B cell (primary cell): ENCODE measurements around the gene TTLL5. TPM values are rescaled to one million over a fixed set of nuclear protein-coding genes. Genes with fewer than 3 reads are reported as not detected.

Experiments
- ATAC-seq: fragments of 200-7000 bp; cut with Tn5 transposase; one replicate; pipeline ENCODE4 v1.10.0; 2021; ENCODE audit warnings: low read depth, mild to moderate bottlenecking, moderate number of reproducible peaks, moderate library complexity
- CTCF ChIA-PET: fragments of 350-600 bp; sonication (Branson Sonifier 250); formaldehyde crosslinking; loops from one replicate; lab custom pipeline; 2021; ENCODE audit warnings: antibody characterized with exemption, inconsistent platforms; lab: Charles Lee
- POLR2A ChIA-PET: fragments of 350-600 bp; sonication (Branson Sonifier 250); formaldehyde crosslinking; loops from one replicate; lab custom pipeline; 2021; ENCODE audit warnings: antibody characterized with exemption; lab: Charles Lee
- DNase-seq: peaks from one replicate; pipeline ENCODE4 v3.0.0; 2013
- H2AFZ ChIP-seq: 2 replicates; pipeline ENCODE4 v1.6.1; 2012; ENCODE audit warnings: mild to moderate bottlenecking, low read depth, low read length; ENCODE audit not compliant: insufficient read depth, poor library complexity, severe bottlenecking
- H3K27ac ChIP-seq, 2 donors: 1 replicate in 1 of 2; 2 replicates in 1 of 2; pipeline ENCODE4 v1.5.1; 2012 to 2013; ENCODE audit warnings: low read length in 2 of 2, mild to moderate bottlenecking in 2 of 2, moderate library complexity in 1 of 2
- H3K27me3 ChIP-seq, 4 experiments: fragments of 200-600 bp in 1 of 4; sonication (generic) in 1 of 4; replicated peaks in 1 of 4; 1 replicate in 2 of 4; 2 replicates in 2 of 4; pipeline versions ENCODE4 v1.6.1 to v1.7.0; 2013 to 2016; ENCODE audit warnings: low read length in 3 of 4, mild to moderate bottlenecking in 2 of 4, mixed read lengths in 1 of 4, moderate library complexity in 1 of 4; ENCODE audit not compliant: insufficient read depth in 4 of 4, control insufficient read depth in 3 of 4; ENCODE audit errors: control extremely low read depth in 1 of 4
- H3K36me3 ChIP-seq, 2 experiments: replicated peaks in 1 of 2; 1 replicate in 1 of 2; 2 replicates in 1 of 2; pipeline versions ENCODE4 v1.6.1 to v1.7.1; 2013; ENCODE audit warnings: low read length in 1 of 2; ENCODE audit not compliant: insufficient read depth in 2 of 2, control insufficient read depth in 1 of 2; ENCODE audit errors: control extremely low read depth in 1 of 2, extremely low read depth in 1 of 2
- H3K4me1 ChIP-seq, 2 donors: fragments of 200-600 bp in 1 of 2; sonication (generic) in 1 of 2; 1 replicate in 1 of 2; 2 replicates in 1 of 2; pipeline versions ENCODE4 v1.5.1 to v1.6.1; 2013 to 2017; ENCODE audit warnings: low read length in 2 of 2; ENCODE audit not compliant: control insufficient read depth in 2 of 2, insufficient read depth in 2 of 2
- H3K4me2 ChIP-seq: replicated peaks from 2 replicates; pipeline ENCODE3; 2012; ENCODE audit warnings: mild to moderate bottlenecking, low read depth, low read length; ENCODE audit not compliant: poor library complexity, severe bottlenecking
- H3K4me3 ChIP-seq, 5 experiments: fragments of 200-600 bp in 1 of 5; sonication (generic) in 1 of 5; 1 replicate in 3 of 5; 2 replicates in 2 of 5; pipeline versions ENCODE4 v1.5.1 to v1.7.0; 2011 to 2016; ENCODE audit warnings: low read length in 4 of 5, mild to moderate bottlenecking in 4 of 5, low read depth in 2 of 5, control low read depth in 1 of 5, moderate library complexity in 1 of 5; ENCODE audit not compliant: insufficient read depth in 1 of 5; ENCODE audit errors: control extremely low read depth in 1 of 5, extremely low read depth in 1 of 5
- H3K79me2 ChIP-seq: fragments of 200-600 bp; sonication (generic); one replicate; pipeline ENCODE4 v1.6.0; 2016; ENCODE audit warnings: low read length; ENCODE audit not compliant: control insufficient read depth, insufficient read depth
- H3K9ac ChIP-seq: fragments of 200-600 bp; sonication (generic); 2 replicates; pipeline ENCODE4 v1.6.1; 2017; ENCODE audit warnings: mild to moderate bottlenecking, low read length, moderate library complexity
- H3K9me3 ChIP-seq, 3 donors: one replicate each; pipeline versions ENCODE4 v1.6.1 to v1.7.1; 2013; ENCODE audit warnings: low read length in 2 of 3; ENCODE audit not compliant: control insufficient read depth in 2 of 3, insufficient read depth in 1 of 3; ENCODE audit errors: control extremely low read depth in 1 of 3
- H4K20me1 ChIP-seq: 2 replicates; pipeline ENCODE4 v1.6.0; 2012; ENCODE audit warnings: mild to moderate bottlenecking, low read length; ENCODE audit not compliant: insufficient read depth, control insufficient read depth, poor library complexity, severe bottlenecking
- H3K27ac Mint-ChIP-seq: one replicate; pipeline ENCODE4 v1.8.0; 2021; ENCODE audit warnings: mixed read lengths
- H3K27me3 Mint-ChIP-seq: one replicate; pipeline ENCODE4 v1.8.0; 2021; ENCODE audit warnings: mixed read lengths
- H3K4me1 Mint-ChIP-seq: one replicate; pipeline ENCODE4 v1.8.0; 2021; ENCODE audit warnings: mixed read lengths
- H3K4me3 Mint-ChIP-seq: one replicate; pipeline ENCODE4 v1.8.0; 2021; ENCODE audit warnings: mixed read lengths
- H3K9me3 Mint-ChIP-seq: one replicate; pipeline ENCODE4 v1.8.0; 2022; ENCODE audit warnings: mixed read lengths; ENCODE audit not compliant: insufficient read depth
- CTCF ChIP-seq: fragments of 200-600 bp; IDR thresholded peaks from one replicate; pipeline ENCODE4 v1.8.0; 2022; ENCODE audit warnings: antibody characterized with exemption, mild to moderate bottlenecking
- EZH2 ChIP-seq: IDR thresholded peaks from 2 replicates; pipeline ENCODE4 v1.6.1; 2012; ENCODE audit warnings: borderline replicate concordance, low read depth, mild to moderate bottlenecking, moderate library complexity, low read length; ENCODE audit not compliant: insufficient read depth, poor library complexity, severe bottlenecking
- WGBS: methylation state at CpG from one replicate; pipeline ENCODE4 v1.1.5; 2013; ENCODE audit warnings: missing lambda C conversion rate; ENCODE audit not compliant: insufficient coverage; 5-methylcytosine and 5-hydroxymethylcytosine counted together
- intact Hi-C: fragments of 100-400 bp; cut with micrococcal nuclease; formaldehyde crosslinking; loops from one replicate; pipeline ENCODE4 v1.10.0; 2022
- polyA plus RNA-seq: library from polyadenylated mRNA; depleted of rRNA; stranded (reverse); fragments of >200 nt; gene quantifications from 2 replicates; pipeline ENCODE4 v1.2.3, GENCODE V29; 2012
- total RNA-seq, 2 donors: library from RNA; stranded (reverse); fragments of 120-200 nt in 1 of 2; gene quantifications; 1 replicate in 1 of 2; 2 replicates in 1 of 2; pipeline versions ENCODE4 v1.2.3 to v1.2.4, GENCODE V29; 2013 to 2022

Gene TTLL5
- total and polyA plus RNA-seq, 2 donors (not counting 1 experiment from before 2014, with no cell fraction given): 10.9 to 50.9 TPM

GRCh38 chr14:75742867-75743266, 81.8 kb downstream of the TTLL5 start:
- Histone ChIP-seq H4K20me1 (no peaks in the 10 kb centered on the region), H3K9ac (no peak overlapping the region), H3K36me3 (peaks cover 4 to 16% of the 10 kb centered on the region in 2 experiments), H2AFZ (no peak overlapping the region), H3K4me1 (no peaks in the 10 kb centered on the region), H3K27ac (no peak overlapping the region), H3K27me3 (no peaks in the 10 kb centered on the region), H3K4me3 (no peak overlapping the region), H3K4me2 (no peak overlapping the region), H3K79me2 (no peaks in the 10 kb centered on the region), H3K9me3 (peaks cover 1 to 4% (median 2%) of the 10 kb centered on the region in 3 donors)
- CTCF ChIA-PET: no interaction called here
- POLR2A ChIA-PET: no interaction called here
- intact Hi-C loops: no loop called here
- Mint-ChIP-seq H3K27me3 (no peaks in the 10 kb centered on the region), H3K4me3 (no peak overlapping the region), H3K4me1 (no peaks in the 10 kb centered on the region), H3K27ac (no peak overlapping the region), H3K9me3 (peaks cover 7% of the 10 kb centered on the region)
- no peak for TF ChIP-seq CTCF
- no peak for TF ChIP-seq EZH2
- DNase-seq: no peak
- ATAC-seq: no peak
- no CpG with 5 or more reads among the region's 2 CpGs for WGBS

DNA sequence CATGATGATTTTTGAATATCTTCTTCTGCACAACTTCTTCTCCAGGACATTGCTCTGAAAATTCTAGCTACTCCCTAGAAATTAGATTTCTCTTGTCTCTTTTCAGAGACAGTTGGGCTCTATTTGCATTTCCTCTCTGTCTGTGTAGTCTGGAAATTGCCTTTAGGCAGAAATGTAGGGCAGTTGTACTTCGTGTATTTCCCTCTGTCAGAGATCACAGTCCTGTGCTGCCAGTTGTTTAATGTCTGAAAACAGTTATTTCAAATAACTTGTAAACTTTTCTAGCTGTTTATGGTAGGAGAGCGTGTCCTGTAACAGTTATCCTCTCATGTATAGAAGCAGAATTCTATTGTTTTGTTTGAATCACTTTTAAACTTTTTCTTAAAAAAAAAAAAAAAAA, 86.9 kb downstream of the TTLL5 start:
- Histone ChIP-seq H3K4me1 (no peaks in the 10 kb centered on the region), H3K27ac (no peak overlapping the region), H2AFZ (no peak overlapping the region), H3K79me2 (no peaks in the 10 kb centered on the region), H4K20me1 (no peaks in the 10 kb centered on the region), H3K4me3 (no peak overlapping the region), H3K9ac (no peak overlapping the region), H3K27me3 (no peaks in the 10 kb centered on the region), H3K36me3 (peaks cover 7 to 24% of the 10 kb centered on the region in 2 experiments), H3K4me2 (no peak overlapping the region), H3K9me3 (peaks cover 1 to 4% (median 2%) of the 10 kb centered on the region in 3 donors)
- 100% methylated on average over 1 of the region's 2 CpGs for WGBS
- ChIA-PET POLR2A (no interaction called here), CTCF (no interaction called here)
- Mint-ChIP-seq H3K27me3 (no peaks in the 10 kb centered on the region), H3K9me3 (peaks cover 8% of the 10 kb centered on the region), H3K4me1 (no peaks in the 10 kb centered on the region), H3K27ac (no peak overlapping the region), H3K4me3 (no peak overlapping the region)
- intact Hi-C loops: no loop called here
- ATAC-seq (no peak), DNase-seq (no peak)
- TF ChIP-seq EZH2 (no peak), CTCF (no peak)
